ENCODE results near the gene TPK1.

TPK1 gene

GRCh38 chr7:144775749-144776148 lies 60.1 kb downstream of the TPK1 start:
- DNase-seq: no peak

- DNase-seq: no peak
Measured at GRCh38 chr7:144771927-144772326, 63.9 kb downstream of the TPK1 start.

- no peak for DNase-seq
Measured at GRCh38 chr7:144771174-144771573, 64.7 kb downstream of the TPK1 start.

GRCh38 chr7:144769352-144769751 lies 66.5 kb downstream of the TPK1 start:
- no peak for DNase-seq

GRCh38 chr7:144768633-144769032 lies 67.2 kb downstream of the TPK1 start:
- no peak for DNase-seq

GRCh38 chr7:144763291-144763690 lies 72.6 kb downstream of the TPK1 start:
- DNase-seq: no peak

- DNase-seq: no peak
Measured at GRCh38 chr7:144762853-144763252, 73.0 kb downstream of the TPK1 start.

GRCh38 chr7:144761493-144761892 lies 74.4 kb downstream of the TPK1 start:
- no peak for DNase-seq

GRCh38 chr7:144759653-144760052 lies 76.2 kb downstream of the TPK1 start:
- DNase-seq: no peak

- DNase-seq: no peak
Measured at GRCh38 chr7:144747936-144748335, 87.9 kb downstream of the TPK1 start.

- DNase-seq: peak in 1 of 2 experiments; percentile 19
Measured at GRCh38 chr7:144738708-144739314, 97.0 kb downstream of the TPK1 start.

- no peak for DNase-seq
Measured at GRCh38 chr7:144738146-144738545, 97.7 kb downstream of the TPK1 start.

GRCh38 chr7:144736880-144737493 lies 98.9 kb downstream of the TPK1 start:
- no peak for DNase-seq

GRCh38 chr7:144735505-144736276 lies 100.2 kb downstream of the TPK1 start:
- no peak for DNase-seq

- DNase-seq: no peak
Measured at GRCh38 chr7:144731661-144732351, 104.0 kb downstream of the TPK1 start.

- DNase-seq: no peak
Measured at GRCh38 chr7:144730224-144730623, 105.6 kb downstream of the TPK1 start.

- DNase-seq: no peak
Measured at GRCh38 chr7:144729226-144729625, 106.6 kb downstream of the TPK1 start.

- no peak for DNase-seq
Measured at GRCh38 chr7:144728551-144728950, 107.3 kb downstream of the TPK1 start.

- DNase-seq: peak in 1 of 2 experiments; percentile 3
Measured at GRCh38 chr7:144726840-144727239, 109.0 kb downstream of the TPK1 start.

- DNase-seq: no peak
Measured at GRCh38 chr7:144725070-144725469, 110.8 kb downstream of the TPK1 start.

- no peak for DNase-seq
Measured at GRCh38 chr7:144723301-144723700, 112.6 kb downstream of the TPK1 start.

- no peak for DNase-seq
Measured at GRCh38 chr7:144720710-144721109, 115.1 kb downstream of the TPK1 start.

- no peak for DNase-seq
Measured at GRCh38 chr7:144720149-144720548, 115.7 kb downstream of the TPK1 start.

GRCh38 chr7:144717720-144718119 lies 118.1 kb downstream of the TPK1 start:
- no peak for DNase-seq

Data from NCI-H446 (cell line).